Heart left ventricle (tissue), 16 donors: ENCODE results near the gene STUM. TPM values are rescaled to one million over a fixed set of nuclear protein-coding genes. Genes with fewer than 3 reads are reported as not detected.

Experiments
- ATAC-seq, 4 donors: fragments of 200-7000 bp; cut with Tn5 transposase; one replicate each; pipeline ENCODE4 v1.9.1; 2020 to 2022; ENCODE audit warnings: moderate library complexity in 4 of 4, mild to moderate bottlenecking in 3 of 4, moderate number of reproducible peaks in 1 of 4
- DNase-seq, 5 donors: peaks; one replicate each; pipeline ENCODE4 v3.0.0-alpha.2; 2020
- H3K27ac ChIP-seq, 12 donors: fragments of 200-600 bp; sonication (generic) in 4 of 12; one replicate each; pipeline versions ENCODE4 v1.5.0 to v1.8.0; 2016 to 2022; ENCODE audit warnings: mild to moderate bottlenecking in 2 of 12
- H3K27me3 ChIP-seq, 9 donors: fragments of 200-600 bp; sonication (generic) in 2 of 9; one replicate each; pipeline versions ENCODE4 v1.5.1 to v1.8.0; 2016 to 2022; ENCODE audit warnings: mild to moderate bottlenecking in 3 of 9
- H3K36me3 ChIP-seq, 9 donors: fragments of 200-600 bp; sonication (generic) in 2 of 9; one replicate each; pipeline versions ENCODE4 v1.5.0 to v1.8.0; 2018 to 2022; ENCODE audit warnings: mild to moderate bottlenecking in 2 of 9
- H3K4me1 ChIP-seq, 12 donors: fragments of 200-600 bp; sonication (generic) in 4 of 12; one replicate each; pipeline versions ENCODE4 v1.5.0 to v1.8.0; 2016 to 2022; ENCODE audit warnings: mild to moderate bottlenecking in 3 of 12
- H3K4me3 ChIP-seq, 12 donors: fragments of 200-600 bp; sonication (generic) in 4 of 12; one replicate each; pipeline versions ENCODE4 v1.5.0 to v1.8.0; 2017 to 2022; ENCODE audit warnings: mild to moderate bottlenecking in 9 of 12, moderate library complexity in 4 of 12
- H3K9me3 ChIP-seq, 12 donors: fragments of 200-600 bp; sonication (generic) in 4 of 12; one replicate each; pipeline versions ENCODE4 v1.5.0 to v1.8.0; 2016 to 2022; ENCODE audit warnings: mild to moderate bottlenecking in 1 of 12
- CTCF ChIP-seq, 12 donors: fragments of 200-600 bp; sonication (generic) in 4 of 12; IDR thresholded peaks; one replicate each; pipeline versions ENCODE4 v1.5.0 to v1.8.0; 2018 to 2022; ENCODE audit warnings: antibody characterized with exemption in 12 of 12, mild to moderate bottlenecking in 5 of 12
- POLR2A ChIP-seq, 2 donors: fragments of 450-650 bp; IDR thresholded peaks; one replicate each; pipeline ENCODE4 v1.6.1; 2017; ENCODE audit warnings: antibody characterized with exemption in 2 of 2, mild to moderate bottlenecking in 2 of 2, moderate library complexity in 2 of 2
- WGBS, 4 donors: extraction: QIAGEN DNeasy Blood & Tissue Kit in 2 of 4; methylation state at CpG; one replicate each; pipeline versions ENCODE4 v1.1.5 to v1.1.7; 2013 to 2018; 5-methylcytosine and 5-hydroxymethylcytosine counted together
- intact Hi-C, 10 donors: fragments of 100-400 bp; cut with DNase I; formaldehyde crosslinking; loops; one replicate each; pipeline versions ENCODE4 v1.11.1 to v1.14.2; 2022
- polyA plus RNA-seq, 2 donors: library from polyadenylated mRNA; stranded (reverse); fragments of 200-250 nt; gene quantifications; one replicate each; pipeline ENCODE4 v1.2.3, GENCODE V29; 2013
- total RNA-seq, 9 donors: library from RNA; depleted of rRNA in 2 of 9; stranded (reverse); fragments of >200 nt in 2 of 9; fragmentation: NEBNext Ultra II Directional in 3 of 9; extraction: Animal tissue kit (Norgen Biotek cat#: 25700) in 3 of 9; gene quantifications; one replicate each; pipeline versions ENCODE4 v1.1.0 to v1.2.4, GENCODE V29; 2016 to 2023
- donor health status: ischemic (EF 13 %, LVEDD 7.1; RV severe dilation, severe dysfunction).
- donor health status: healthy with polysubstance abuse.
- donor health status: DM: no; HTN: yes; CAD: no.
- donor health status: DM: no; HTN: no; CAD: no.
- donor health status: ischemic (EF 25% LVEDD 6.9; RV normal size, moderate dysfunction).
- donor health status: ischemic (EF 25% LVEDD 5.7; RV mildly dilated, moderate dysfunction).
- donor health status: healthy.
- donor health status: DM: yes; HTN: yes; CAD: no.
- donor health status: ischemic (EF 35%, LVEDD 5.7; RV mildly dilated, moderate dysfunction).
- donor health status: nonischemic (EF 11% LVEDD 7.7; RV severe dilation, severe dysfunction).
- donor health status: DM: yes; HTN: yes; CAD: no.
- donor health status: PGD.
- donor health status: ischemic (EF 29% LVEDD 5.4; RV normal size, mild dysfunction).
- donor health status: nonischemic (EF 23%, LVEDD 6.1; RV moderate dilation, normal function).

STUM gene
- total and polyA plus RNA-seq, 11 donors = 0.39 to 1.7 (median 0.97) TPM

GRCh38 chr1:226510453-226510852 lies 38.1 kb upstream of the STUM start:
- no peaks in the 10 kb centered on the region for H3K4me1 ChIP-seq
- no peak for TF ChIP-seq CTCF (IDR thresholded peaks at IDR 0.05)
- TF ChIP-seq POLR2A (IDR thresholded peaks at IDR 0.05) = no peak
- peaks cover 0 to 10% (median 0%) of the 10 kb centered on the region in 9 donors for H3K27me3 ChIP-seq
- intact Hi-C loops = no loop called here
- no peak overlapping the region for H3K27ac ChIP-seq
- DNase-seq (no peak), ATAC-seq (peak in 2 of 4 donors; percentile 41 to 70)
- no peak overlapping the region for H3K4me3 ChIP-seq
- H3K9me3 ChIP-seq = no peaks in the 10 kb centered on the region
- no peaks in the 10 kb centered on the region for H3K36me3 ChIP-seq
- 79 to 93% (median 86%) methylated on average over 1 of the region's 1 CpG for WGBS, 4 donors

- Histone ChIP-seq H3K9me3 (no peaks in the 10 kb centered on the region), H3K36me3 (no peaks in the 10 kb centered on the region), H3K27ac (no peak overlapping the region), H3K27me3 (peaks cover 0 to 9% (median 0%) of the 10 kb centered on the region in 9 donors), H3K4me3 (no peak overlapping the region), H3K4me1 (no peaks in the 10 kb centered on the region)
- ATAC-seq (no peak), DNase-seq (no peak)
- no peak for TF ChIP-seq CTCF (IDR thresholded peaks at IDR 0.05)
- TF ChIP-seq POLR2A (IDR thresholded peaks at IDR 0.05) = no peak
- 74 to 90% (median 87%) methylated on average over 3 of the region's 3 CpGs for WGBS, 4 donors
- intact Hi-C loops = no loop called here
These were observed 37.3 kb upstream of the STUM start for GRCh38 chr1:226511296-226511695.

GRCh38 chr1:226512076-226512728 lies 36.4 kb upstream of the STUM start:
- H3K4me1 ChIP-seq = no peaks in the 10 kb centered on the region
- intact Hi-C loops = no loop called here
- H3K4me3 ChIP-seq = no peak overlapping the region
- DNase-seq (no peak), ATAC-seq (no peak)
- peaks cover 0 to 9% (median 0%) of the 10 kb centered on the region in 9 donors for H3K27me3 ChIP-seq
- 96 to 98% (median 97%) methylated on average over 2 of the region's 2 CpGs for WGBS, 4 donors
- H3K27ac ChIP-seq = no peak overlapping the region
- TF ChIP-seq CTCF (IDR thresholded peaks at IDR 0.05) (no peak), POLR2A (IDR thresholded peaks at IDR 0.05) (no peak)
- no peaks in the 10 kb centered on the region for H3K36me3 ChIP-seq
- H3K9me3 ChIP-seq = no peaks in the 10 kb centered on the region

GRCh38 chr1:226518375-226518774 lies 30.2 kb upstream of the STUM start:
- Histone ChIP-seq H3K4me3 (no peak overlapping the region), H3K27me3 (peaks cover 0 to 9% (median 0%) of the 10 kb centered on the region in 9 donors), H3K27ac (no peak overlapping the region), H3K4me1 (peaks cover 0 to 11% (median 2%) of the 10 kb centered on the region in 12 donors), H3K9me3 (no peaks in the 10 kb centered on the region), H3K36me3 (no peaks in the 10 kb centered on the region)
- ATAC-seq (no peak), DNase-seq (no peak)
- 87 to 94% (median 92%) methylated on average over 3 of the region's 3 CpGs for WGBS, 4 donors
- TF ChIP-seq POLR2A (IDR thresholded peaks at IDR 0.05) (no peak), CTCF (IDR thresholded peaks at IDR 0.05) (no peak)
- intact Hi-C loops = no loop called here
